ENCODE measurements around the gene HCN2.
"Not testable (repeated sequence)": the region's sequence is repeated elsewhere in the genome, so short reads cannot be mapped to it uniquely, and the experiment has no call there.

HCN2 gene

DNA sequence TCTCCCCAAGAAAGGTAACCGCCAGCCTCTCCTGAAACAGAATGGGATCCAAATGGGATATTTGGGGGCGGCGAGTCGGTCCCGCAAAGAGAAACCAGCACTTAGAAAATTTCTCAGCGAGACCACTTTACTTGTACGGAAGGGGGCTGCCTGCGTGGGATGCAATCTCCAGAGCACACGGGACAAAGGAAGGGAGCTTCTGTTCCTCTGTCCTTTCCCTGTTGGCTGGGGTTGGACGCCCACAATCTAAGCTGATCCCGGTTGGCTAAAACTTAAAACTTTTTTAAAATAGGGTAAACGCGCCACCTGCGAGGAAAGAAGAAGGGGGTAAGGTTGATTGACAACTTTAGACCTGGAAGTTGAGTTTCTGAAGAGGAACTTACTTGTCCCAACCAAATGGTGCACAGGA lies 18.1 kb upstream of the HCN2 start:
- no peak for DNase-seq (ENCODE audit: low read depth)

DNA sequence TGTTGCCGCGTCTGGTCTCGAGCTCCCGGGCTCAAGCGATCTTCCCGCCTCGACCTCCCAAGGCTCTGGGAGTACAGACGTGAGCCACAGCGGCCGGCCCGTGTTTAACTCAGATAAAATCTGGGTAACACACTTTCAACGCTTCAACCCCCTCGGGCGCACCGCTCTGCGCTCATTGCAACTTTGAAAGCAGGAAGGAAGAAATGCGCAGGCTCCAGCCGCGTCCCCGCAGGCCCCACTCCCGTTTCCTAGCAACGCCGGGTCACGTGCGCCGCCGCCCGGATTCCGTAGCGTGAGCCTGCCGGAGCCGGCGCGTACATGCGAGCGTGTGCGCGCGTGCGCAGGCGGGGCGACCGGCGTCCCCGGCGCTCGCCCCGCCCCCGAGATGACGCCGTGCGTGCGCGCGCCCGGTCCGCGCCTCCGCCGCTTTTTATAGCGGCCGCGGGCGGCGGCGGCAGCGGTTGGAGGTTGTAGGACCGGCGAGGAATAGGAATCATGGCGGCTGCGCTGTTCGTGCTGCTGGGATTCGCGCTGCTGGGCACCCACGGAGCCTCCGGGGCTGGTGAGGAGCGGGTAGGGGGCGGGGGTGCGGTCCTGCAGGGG lies 17.4 kb upstream of the HCN2 start, which contains the start of gene BSG:
Gene BSG (plus strand): TSS at position 457 of the 603 bp plus-strand sequence. CDS start 39 bp downstream, at position 496.
- peak; percentile 98 for DNase-seq (ENCODE audit: low read depth)

DNA sequence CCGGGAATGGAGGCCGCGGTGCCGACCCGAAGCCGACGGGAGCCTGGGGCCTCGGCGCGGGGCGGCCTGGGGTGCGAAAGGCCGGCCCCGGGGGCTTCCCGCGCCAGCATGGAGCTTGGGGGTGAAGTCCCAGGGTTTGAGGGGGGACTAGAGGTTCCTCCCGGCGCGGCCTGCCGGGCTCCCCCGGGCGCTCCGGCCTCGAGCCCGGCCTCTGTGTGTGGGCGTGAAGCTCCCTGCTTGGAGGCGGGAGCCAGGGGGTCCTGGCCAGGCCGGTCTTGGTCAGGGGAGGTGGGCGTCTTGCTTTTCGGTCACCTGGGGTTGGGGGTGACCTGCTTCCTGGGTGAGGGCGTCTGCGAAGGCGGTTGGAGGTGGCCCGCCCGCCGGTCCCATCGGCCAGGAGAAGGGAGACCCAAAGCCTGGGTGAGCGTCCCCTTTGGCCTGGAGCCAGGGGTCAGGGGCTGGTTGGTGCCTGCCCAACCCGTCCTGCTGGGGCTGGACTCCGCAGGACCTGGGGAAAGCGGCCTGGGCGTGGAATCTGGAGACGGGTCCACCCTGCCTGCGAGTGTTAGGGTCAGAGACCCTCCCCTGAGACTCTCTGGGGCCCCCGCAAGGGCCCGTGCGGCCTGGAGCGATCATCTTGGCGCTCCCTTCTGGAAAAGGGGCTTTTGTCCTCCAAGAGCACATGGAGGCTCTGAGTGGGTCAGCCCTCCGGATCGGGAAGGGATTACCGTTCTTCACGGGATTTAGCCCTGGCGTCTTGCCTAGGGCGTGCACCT lies 16.8 kb upstream of the HCN2 start:
- DNase-seq (ENCODE audit: low read depth), result no peak

DNA sequence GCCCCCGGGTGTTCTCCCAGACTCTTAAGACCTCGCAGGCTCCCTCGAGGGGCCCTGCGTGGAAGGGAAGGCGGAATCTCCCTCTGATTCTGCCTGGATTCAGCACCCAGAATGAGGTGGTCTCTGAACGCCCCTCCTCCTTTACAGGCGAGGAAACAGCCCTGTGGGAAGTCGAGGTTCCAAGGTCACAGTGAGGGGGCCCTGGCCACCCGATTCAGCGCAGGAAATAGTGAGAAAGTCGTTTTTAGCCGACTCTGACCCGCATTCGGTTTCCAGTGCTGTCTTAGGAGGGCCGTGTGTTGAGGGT lies 16.2 kb upstream of the HCN2 start:
- no peak for DNase-seq (ENCODE audit: low read depth)

DNA sequence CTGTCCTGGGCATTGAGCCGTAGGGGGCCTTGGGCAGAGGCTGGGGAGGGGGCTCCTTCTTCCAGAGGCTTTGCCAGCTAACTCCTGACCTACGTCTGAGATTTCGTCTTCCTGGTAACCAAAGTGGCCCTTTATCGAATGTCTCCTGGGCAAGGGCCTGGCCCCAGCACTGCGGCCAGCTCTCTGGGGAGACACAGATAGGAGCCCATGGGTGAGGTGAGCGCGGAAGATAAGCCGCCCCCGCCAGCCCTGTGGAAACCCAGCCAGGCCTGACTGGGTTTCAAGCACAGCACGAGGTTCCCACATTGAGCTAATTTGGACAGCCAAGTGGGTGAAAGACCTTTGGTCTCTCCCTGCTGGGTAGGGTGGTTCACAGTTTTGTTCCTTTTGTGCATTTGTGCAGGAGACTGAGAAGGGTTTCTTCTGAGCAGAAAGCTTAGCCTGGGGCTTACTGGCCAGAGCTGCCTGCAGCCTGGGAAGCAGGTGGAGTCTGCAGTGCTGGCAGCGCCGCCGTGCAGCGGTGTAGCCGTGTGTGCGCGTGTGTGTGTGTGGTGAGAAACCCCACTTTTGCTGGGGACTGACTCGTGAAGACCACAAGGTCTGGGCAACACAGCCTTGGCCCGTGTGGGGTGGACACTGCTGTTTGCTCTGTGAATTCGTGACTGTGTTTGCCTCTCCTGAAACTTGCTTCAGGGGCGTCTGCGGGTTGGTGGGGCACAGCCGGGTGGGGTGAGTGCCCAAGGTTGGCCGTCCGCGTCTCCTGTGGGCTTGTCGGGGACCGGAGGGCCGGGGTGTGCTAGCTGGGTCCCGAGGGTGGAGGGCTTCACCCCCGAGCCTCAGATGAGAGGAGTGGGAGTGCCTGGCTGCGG lies 14.8 kb upstream of the HCN2 start:
- no peak for DNase-seq (ENCODE audit: low read depth)

DNA sequence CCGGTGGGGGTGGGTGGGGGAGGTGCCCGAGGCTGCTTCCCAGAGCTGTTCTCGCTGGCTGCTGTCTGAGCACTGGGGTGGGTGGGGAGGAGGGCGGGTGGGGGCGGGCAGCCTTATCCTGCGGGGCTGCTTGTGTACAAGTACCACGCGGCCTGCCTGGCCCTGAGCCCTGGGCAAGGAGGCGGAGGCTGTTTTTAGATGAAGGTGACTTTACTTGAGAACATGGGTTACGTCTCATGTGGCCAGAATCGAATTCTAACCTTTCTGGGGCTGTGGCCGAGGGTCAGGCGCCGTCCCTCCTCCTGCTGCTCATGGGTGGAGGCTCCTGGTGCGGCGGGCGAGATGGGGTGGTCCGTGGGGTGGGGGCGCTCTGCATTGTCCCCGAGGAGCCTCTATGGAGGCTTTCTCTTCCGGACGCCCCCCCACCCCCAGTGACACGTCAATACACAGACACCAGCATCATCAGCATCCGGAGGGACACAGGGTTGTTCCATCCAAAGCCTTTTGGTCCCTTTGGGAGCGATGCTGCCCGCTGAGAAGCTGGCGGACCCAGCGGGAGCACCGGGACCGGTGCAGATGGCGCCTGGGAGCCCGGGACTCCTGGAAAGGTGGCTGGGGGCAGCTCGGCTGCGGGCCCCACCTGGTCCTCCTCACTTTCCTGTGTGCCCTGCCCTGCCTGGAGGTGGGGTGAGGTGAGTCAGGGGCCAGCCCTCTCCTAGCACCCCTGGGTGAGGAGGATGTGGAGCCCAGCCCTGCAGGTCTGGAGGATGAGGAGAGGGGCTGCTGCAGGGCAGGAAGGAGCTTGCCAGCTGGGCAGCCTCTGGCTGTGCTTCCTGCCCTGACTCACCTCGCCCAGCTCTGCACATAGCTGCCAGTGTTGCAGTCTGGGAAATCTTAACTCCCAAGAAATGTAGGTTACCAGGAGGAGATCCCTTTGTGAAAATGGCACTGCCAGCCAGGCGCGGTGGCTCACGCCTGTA lies 13.9 kb upstream of the HCN2 start:
- no peak for DNase-seq (ENCODE audit: low read depth)

DNA sequence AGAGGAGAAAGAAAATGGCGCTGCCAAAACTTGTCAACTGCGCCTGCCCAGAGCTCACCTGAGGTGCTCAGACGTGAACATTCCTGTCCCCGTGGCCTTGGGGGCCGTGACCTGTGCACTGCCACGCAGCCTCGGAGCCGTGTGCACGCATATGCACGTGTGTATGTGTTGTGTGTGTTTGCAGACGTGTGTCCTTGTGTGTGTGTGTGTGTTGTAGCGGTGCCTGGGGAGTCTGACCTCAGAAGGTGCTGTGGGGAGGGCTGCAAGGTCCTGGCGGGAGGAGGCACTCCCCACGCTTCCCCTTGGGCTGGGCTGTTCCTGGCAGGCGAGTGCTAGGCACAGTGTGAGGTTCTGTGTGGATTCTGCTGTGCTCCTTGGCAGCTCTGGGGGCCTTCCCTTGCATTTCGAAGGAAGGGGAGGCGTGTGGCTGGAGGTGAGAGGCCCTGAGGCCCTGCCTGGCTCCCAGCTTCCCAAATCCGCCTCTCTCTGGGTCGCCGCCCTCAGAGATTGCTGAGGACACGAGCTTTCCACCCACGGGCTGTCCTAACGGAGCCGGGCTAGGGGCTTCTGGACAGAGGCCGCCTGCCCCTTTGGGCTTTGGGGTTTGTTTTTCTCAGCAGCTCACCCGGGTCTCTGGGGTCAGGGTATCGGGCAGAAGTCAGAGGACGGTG lies 12.8 kb upstream of the HCN2 start:
- no peak for DNase-seq (ENCODE audit: low read depth)

DNA sequence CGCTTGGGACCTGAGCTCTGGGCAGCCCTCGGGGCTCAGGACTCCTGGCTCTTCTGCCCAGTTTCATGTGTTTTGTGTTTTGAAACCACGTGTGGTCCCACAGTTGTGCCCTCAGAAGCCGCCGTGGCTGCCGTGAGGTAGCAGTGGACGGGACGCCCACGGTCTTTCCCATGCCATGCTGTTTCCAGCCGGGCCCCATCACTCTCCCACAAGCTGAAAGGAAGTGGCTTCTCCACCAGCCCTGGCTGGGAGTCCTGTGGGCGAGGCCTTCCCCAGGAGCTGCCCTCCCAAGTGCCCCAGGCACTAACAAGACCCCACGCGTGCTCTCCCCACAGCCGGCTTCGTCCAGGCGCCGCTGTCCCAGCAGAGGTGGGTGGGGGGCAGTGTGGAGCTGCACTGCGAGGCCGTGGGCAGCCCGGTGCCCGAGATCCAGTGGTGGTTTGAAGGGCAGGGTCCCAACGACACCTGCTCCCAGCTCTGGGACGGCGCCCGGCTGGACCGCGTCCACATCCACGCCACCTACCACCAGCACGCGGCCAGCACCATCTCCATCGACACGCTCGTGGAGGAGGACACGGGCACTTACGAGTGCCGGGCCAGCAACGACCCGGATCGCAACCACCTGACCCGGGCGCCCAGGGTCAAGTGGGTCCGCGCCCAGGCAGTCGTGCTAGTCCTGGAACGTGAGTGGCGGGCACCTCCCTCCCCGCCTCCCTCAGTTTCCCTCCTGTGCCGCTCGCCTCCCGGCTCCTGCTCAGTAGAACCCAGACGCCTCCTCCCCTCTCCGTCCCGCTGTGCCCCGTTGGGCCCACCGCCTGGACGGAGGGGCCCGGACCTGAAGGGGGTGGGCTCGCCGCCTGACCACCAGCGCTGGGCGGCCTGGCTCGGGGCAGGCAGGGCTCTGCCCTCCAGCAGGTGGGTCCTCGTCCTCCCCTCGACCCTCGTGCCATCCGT lies 12.0 kb upstream of the HCN2 start:
- no peak for DNase-seq (ENCODE audit: low read depth)

DNA sequence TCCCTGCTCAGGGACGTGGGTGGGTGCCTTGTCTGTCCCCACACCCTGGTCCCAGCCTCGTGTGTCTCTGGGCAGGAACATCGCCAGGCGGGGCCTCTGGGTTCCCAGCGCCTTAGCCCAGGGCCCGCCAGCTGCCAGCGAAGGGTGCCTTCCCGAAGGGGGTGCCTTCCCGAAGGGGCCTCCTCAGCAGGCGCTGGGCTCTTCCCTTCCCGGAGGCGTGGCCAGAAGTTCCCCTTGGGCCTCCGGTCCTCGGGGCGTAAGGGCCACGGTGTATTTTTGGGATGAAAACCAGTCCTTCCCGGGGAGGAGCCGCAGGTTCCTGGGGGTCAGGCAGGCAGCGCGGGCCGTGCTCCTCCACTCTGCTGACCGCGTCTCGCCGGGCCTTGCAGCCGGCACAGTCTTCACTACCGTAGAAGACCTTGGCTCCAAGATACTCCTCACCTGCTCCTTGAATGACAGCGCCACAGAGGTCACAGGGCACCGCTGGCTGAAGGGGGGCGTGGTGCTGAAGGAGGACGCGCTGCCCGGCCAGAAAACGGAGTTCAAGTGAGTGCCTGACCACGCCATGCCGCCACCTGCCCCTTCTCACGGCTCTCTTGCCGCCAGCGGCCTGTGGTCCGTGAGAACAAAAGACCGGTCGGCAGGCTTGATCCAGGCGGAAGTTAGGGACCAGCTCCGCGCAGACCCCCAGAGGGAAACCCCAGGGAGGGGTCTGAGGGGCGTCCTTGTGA lies 10.4 kb upstream of the HCN2 start:
- no peak for DNase-seq (ENCODE audit: low read depth)

DNA sequence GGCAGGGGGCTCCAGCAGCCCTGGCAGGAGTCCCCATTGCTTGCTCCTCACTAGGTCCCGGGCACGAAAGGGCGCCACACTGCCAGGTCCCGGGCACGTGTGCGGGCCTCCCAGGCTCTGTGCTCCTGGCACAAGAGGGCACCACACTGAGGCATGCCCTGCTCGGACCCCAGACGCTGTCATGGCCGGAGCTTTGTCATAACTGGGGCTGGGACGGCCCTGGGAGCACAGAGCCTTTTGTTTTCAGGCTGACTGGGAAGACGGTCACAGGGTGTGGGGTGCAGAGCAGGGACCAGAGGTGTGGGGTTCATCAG lies 9.9 kb upstream of the HCN2 start:
- no peak for DNase-seq (ENCODE audit: low read depth)

DNA sequence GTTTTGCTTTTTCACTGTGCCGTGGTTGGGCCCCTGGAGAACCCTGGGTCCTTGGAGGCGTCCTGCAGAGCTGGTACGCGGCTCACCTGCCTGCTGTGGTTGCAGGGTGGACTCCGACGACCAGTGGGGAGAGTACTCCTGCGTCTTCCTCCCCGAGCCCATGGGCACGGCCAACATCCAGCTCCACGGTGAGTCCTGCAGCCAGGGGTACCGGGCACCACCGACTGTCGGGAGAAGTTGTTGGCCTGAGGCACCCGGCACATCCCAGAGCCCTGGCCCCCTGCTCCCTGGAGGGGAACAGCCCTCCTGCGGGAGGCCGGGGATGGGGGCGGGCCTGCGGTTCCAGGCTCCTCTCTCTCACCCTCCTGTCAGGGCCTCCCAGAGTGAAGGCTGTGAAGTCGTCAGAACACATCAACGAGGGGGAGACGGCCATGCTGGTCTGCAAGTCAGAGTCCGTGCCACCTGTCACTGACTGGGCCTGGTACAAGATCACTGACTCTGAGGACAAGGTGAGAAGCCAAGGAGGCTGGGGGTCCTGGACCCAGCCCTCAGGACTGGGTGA lies 9.3 kb upstream of the HCN2 start:
- DNase-seq (ENCODE audit: low read depth), result no peak

DNA sequence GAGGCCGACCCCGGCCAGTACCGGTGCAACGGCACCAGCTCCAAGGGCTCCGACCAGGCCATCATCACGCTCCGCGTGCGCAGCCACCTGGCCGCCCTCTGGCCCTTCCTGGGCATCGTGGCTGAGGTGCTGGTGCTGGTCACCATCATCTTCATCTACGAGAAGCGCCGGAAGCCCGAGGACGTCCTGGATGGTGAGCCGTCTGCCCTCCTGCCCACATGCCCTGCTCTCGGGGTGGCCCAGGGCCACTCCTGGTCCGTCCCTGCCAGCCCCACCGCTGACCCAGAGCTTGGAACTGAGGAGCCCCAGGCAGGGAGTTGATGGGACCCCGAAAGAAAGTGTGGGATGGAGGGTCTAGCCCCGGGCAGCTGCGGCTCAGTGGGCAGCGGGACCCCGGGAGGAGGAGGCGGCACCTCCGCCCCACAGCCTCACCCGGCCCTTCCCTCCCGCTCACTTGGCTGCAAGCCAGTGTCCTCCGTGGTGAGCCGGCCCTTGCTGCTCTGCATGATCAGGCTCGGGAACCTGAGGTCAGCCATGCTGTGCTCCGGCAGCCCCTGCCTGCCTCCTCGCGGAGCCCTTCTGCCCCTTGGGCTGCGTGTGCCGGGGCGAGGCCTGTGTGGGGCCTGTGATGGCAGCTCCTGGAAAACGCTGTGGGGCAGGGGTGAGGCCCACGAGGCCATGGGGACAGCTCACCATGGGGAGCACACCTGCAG lies 8.1 kb upstream of the HCN2 start:
- no peak for DNase-seq (ENCODE audit: low read depth)

DNA sequence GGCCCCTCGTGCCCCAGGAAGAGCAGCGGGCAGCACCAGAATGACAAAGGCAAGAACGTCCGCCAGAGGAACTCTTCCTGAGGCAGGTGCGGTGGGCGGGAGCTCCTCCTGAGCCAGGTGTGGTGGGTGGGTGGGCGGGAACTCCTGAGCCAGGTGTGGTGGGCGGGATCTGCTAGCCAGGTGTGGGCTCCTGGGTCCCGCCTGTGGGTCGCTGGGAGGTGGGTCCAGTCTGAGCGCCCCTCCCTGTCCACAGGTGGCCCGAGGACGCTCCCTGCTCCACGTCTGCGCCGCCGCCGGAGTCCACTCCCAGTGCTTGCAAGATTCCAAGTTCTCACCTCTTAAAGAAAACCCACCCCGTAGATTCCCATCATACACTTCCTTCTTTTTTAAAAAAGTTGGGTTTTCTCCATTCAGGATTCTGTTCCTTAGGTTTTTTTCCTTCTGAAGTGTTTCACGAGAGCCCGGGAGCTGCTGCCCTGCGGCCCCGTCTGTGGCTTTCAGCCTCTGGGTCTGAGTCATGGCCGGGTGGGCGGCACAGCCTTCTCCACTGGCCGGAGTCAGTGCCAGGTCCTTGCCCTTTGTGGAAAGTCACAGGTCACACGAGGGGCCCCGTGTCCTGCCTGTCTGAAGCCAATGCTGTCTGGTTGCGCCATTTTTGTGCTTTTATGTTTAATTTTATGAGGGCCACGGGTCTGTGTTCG lies 7.0 kb upstream of the HCN2 start:
- DNase-seq (ENCODE audit: low read depth), result no peak

DNA sequence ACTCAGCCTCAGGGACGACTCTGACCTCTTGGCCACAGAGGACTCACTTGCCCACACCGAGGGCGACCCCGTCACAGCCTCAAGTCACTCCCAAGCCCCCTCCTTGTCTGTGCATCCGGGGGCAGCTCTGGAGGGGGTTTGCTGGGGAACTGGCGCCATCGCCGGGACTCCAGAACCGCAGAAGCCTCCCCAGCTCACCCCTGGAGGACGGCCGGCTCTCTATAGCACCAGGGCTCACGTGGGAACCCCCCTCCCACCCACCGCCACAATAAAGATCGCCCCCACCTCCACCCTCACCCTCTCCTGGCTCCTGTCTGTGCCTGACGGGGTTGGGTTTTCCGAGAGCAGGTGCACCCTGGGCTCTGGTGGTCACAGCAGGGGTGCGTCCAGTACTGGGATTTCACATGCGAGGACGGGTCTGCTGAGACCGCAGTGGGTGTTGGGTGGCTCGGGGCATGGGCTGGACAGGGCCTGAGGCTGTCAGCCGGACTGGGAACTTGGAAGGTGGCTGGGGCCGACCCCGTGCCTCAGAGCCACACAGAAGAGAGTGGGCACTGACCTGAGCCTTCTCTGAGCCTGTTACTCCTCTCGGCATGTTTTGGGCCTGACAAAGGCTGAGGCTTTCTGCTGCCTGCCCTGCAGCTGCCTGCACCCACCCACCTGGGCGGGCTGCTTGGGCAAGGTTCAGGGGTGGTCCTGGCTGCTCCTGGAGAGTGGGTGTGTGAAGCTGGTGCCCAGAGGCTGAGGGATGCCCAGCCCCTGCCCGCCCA lies 6.3 kb upstream of the HCN2 start:
- no peak for DNase-seq (ENCODE audit: low read depth)

DNA sequence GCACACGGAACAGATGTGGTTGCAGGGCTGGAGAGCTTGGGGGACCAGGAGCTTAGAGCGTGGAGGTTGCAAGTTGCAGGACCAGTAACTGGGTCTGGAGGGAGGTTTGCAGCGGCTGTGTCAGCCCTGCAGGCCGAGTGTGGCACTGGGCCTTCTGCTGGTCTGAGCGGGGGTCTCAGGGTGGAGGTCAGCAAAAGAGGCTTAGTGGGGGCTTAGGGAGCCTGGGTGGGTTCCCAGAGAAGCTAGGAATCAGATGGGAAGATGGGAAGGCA lies 5.8 kb upstream of the HCN2 start:
- DNase-seq (ENCODE audit: low read depth), result no peak

DNA sequence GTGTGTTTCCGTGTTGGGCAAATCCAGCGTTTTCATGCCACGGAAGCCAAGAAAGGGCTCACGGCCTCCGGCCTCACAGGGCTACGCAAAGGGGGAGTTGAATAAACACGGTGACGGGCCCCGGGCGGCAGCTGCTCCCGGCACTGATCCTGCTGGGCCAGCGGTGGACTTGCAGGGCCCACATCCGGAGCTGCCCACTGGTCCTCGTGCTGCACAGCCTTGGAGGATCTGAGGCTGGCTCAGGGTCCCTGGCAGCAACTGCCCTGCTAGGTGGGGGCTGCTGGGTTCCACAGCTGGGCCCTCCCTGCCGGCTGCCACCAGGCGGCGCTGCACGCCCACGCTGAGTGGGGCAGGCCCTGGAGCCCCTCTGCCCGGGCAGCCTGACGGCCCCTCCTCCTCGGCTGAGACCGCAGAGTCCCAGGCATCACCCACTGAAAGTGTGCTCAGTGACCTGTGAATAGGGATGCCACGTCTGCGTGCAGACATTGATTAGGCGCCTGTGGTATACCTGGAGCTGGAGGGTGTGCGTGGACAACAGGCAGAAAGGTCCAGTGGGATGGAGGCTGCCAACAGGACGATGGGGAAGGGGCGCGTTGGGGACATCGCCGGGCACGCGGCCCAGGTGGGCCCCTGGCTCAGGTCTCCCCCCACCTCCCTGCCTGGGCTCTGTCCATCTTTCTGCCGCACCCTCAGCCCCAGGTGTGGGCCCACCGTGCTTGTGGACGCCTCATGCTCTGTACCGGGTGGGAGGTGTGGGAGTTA lies 5.3 kb upstream of the HCN2 start:
- DNase-seq (ENCODE audit: low read depth), result peak; percentile 49

DNA sequence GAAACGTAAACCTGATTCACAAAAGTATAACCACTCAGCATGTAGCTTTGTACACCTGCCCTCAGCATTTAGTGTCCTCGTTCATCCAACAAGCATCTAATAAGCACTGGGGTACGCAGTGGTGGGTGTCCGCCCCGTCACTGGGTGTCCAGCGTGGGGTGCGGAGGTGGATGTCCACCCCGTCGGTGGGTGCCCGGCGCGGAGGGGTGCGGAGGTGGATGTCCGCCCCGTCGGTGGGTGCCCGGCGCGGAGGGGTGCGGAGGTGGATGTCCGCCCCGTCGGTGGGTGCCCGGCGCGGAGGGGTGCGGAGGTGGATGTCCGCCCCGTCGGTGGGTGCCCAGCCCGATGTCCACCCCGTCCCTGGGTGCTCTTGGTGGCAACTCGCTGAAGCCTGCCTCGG lies 4.5 kb upstream of the HCN2 start:
- DNase-seq (ENCODE audit: low read depth), result not testable (repeated sequence)
